Liver (tissue), 9 donors: ENCODE results near the gene FRMD4A. TPM values are rescaled to one million over a fixed set of nuclear protein-coding genes. Genes with fewer than 3 reads are reported as not detected.
"Not testable (repeated sequence)": the region's sequence is repeated elsewhere in the genome, so short reads cannot be mapped to it uniquely, and the experiment has no call there.

Experiments
- DNase-seq: peaks from one replicate; pipeline ENCODE4 v3.0.0-alpha.2; 2017; ENCODE audit warnings: low spot score
- H3K27ac ChIP-seq, 2 donors: one replicate each; pipeline ENCODE4 v1.7.0; 2013; ENCODE audit warnings: inconsistent platforms in 2 of 2, low read length in 2 of 2, control low read depth in 1 of 2, low read depth in 1 of 2, mild to moderate bottlenecking in 1 of 2
- H3K27me3 ChIP-seq, 4 donors: one replicate each; pipeline versions ENCODE4 v1.6.1 to v1.7.0; 2013; ENCODE audit warnings: low read length in 3 of 4, inconsistent platforms in 1 of 4, mild to moderate bottlenecking in 1 of 4, moderate library complexity in 1 of 4; ENCODE audit not compliant: control insufficient read depth in 4 of 4, insufficient read depth in 4 of 4
- H3K36me3 ChIP-seq, 4 donors: one replicate each; pipeline versions ENCODE4 v1.6.1 to v1.7.0; 2013; ENCODE audit warnings: low read length in 3 of 4, mild to moderate bottlenecking in 3 of 4, low read depth in 1 of 4, moderate library complexity in 1 of 4; ENCODE audit not compliant: control insufficient read depth in 4 of 4, insufficient read depth in 3 of 4
- H3K4me1 ChIP-seq, 4 donors: one replicate each; pipeline versions ENCODE4 v1.6.1 to v1.7.0; 2013; ENCODE audit warnings: low read length in 3 of 4, mild to moderate bottlenecking in 3 of 4, moderate library complexity in 1 of 4; ENCODE audit not compliant: control insufficient read depth in 4 of 4, insufficient read depth in 4 of 4
- H3K4me3 ChIP-seq, 3 donors: one replicate each; pipeline versions ENCODE4 v1.6.1 to v1.7.0; 2013; ENCODE audit warnings: low read length in 3 of 3, control low read depth in 1 of 3, low read depth in 1 of 3, mild to moderate bottlenecking in 1 of 3
- H3K9ac ChIP-seq, 2 donors: one replicate each; pipeline ENCODE4 v1.7.0; 2013; ENCODE audit warnings: low read length in 2 of 2, mild to moderate bottlenecking in 2 of 2, moderate library complexity in 2 of 2, control low read depth in 1 of 2, low read depth in 1 of 2
- H3K9me3 ChIP-seq, 4 donors: one replicate each; pipeline versions ENCODE4 v1.6.1 to v1.7.0; 2013; ENCODE audit warnings: low read length in 3 of 4; ENCODE audit not compliant: control insufficient read depth in 4 of 4
- CTCF ChIP-seq: fragments of 150-350 bp; IDR thresholded peaks from 2 replicates; pipeline ENCODE4 v1.5.1; 2017; ENCODE audit warnings: improper control_type of control experiment, low read depth, low read length; ENCODE audit not compliant: missing input control
- EGR1 ChIP-seq, 2 donors: IDR thresholded peaks; 2 replicates each; pipeline ENCODE4 v1.6.1; 2016 to 2018; ENCODE audit warnings: antibody characterized with exemption in 2 of 2, low read depth in 2 of 2
- FOXA1 ChIP-seq: IDR thresholded peaks from 2 replicates; pipeline ENCODE4 v1.6.1; 2016; ENCODE audit warnings: antibody characterized with exemption
- HNF4A ChIP-seq, 2 donors: conservative IDR thresholded peaks; 2 replicates each; pipeline ENCODE4 v1.6.1; 2016; ENCODE audit warnings: antibody characterized with exemption in 2 of 2, mild to moderate bottlenecking in 2 of 2
- HNF4G ChIP-seq: IDR thresholded peaks from 2 replicates; pipeline ENCODE4 v1.6.1; 2016; ENCODE audit warnings: antibody characterized with exemption
- JUND ChIP-seq, 2 donors: IDR thresholded peaks; 2 replicates each; pipeline ENCODE4 v1.6.1; 2016; ENCODE audit warnings: antibody characterized with exemption in 2 of 2
- REST ChIP-seq: IDR thresholded peaks from 2 replicates; pipeline ENCODE4 v1.6.1; 2016; ENCODE audit warnings: antibody characterized with exemption, mild to moderate bottlenecking
- RXRA ChIP-seq, 2 donors: IDR thresholded peaks; 2 replicates each; pipeline ENCODE4 v1.6.1; 2017 to 2018; ENCODE audit warnings: antibody characterized with exemption in 2 of 2, mild to moderate bottlenecking in 1 of 2
- YY1 ChIP-seq: IDR thresholded peaks from 2 replicates; pipeline ENCODE4 v1.6.1; 2016; ENCODE audit warnings: antibody characterized with exemption, mild to moderate bottlenecking
- WGBS: extraction: QIAGEN DNeasy Blood & Tissue Kit; methylation state at CpG from one replicate; pipeline ENCODE4 v1.1.7; 2013; 5-methylcytosine and 5-hydroxymethylcytosine counted together
- polyA plus RNA-seq, 2 donors: library from polyadenylated mRNA; stranded (reverse) in 1 of 2; unstranded in 1 of 2; fragments of 200-250 nt in 1 of 2; fragments of >200 nt in 1 of 2; fragmentation: Nextera tagmentation in 1 of 2; extraction: Ambion mirVana in 1 of 2; gene quantifications; one replicate each; pipeline versions ENCODE4 v1.2.1 to v1.2.3, GENCODE V29; 2013 to 2015
- total RNA-seq, 2 donors: library from RNA; depleted of rRNA; stranded (reverse); fragments of >200 nt; gene quantifications; one replicate each; pipeline ENCODE4 v1.2.3, GENCODE V29; 2014
- donor health status: healthy.
- donor health status: healthy.
- donor health status: healthy.
- donor health status: healthy.
- donor health status: healthy.

The FRMD4A gene
- total and polyA plus RNA-seq, 4 donors, result 8.2 to 34.3 (median 13.1) TPM

GRCh38 chr10:14240253-14241189 is 90.2 kb downstream of the FRMD4A start:
- Histone ChIP-seq H3K27ac (no peak overlapping the region), H3K9ac (no peak overlapping the region), H3K9me3 (no peaks in the 10 kb centered on the region), H3K4me3 (no peak overlapping the region), H3K27me3 (peaks cover 0 to 5% (median under 1%) of the 10 kb centered on the region in 4 donors), H3K36me3 (no peaks in the 10 kb centered on the region), H3K4me1 (no peaks in the 10 kb centered on the region)
- 58% methylated on average over 13 of the region's 13 CpGs for WGBS
- TF ChIP-seq RXRA (IDR thresholded peaks at IDR 0.05) (no peak), JUND (IDR thresholded peaks at IDR 0.05) (no peak), YY1 (no peak)
- DNase-seq, result no peak

DNA sequence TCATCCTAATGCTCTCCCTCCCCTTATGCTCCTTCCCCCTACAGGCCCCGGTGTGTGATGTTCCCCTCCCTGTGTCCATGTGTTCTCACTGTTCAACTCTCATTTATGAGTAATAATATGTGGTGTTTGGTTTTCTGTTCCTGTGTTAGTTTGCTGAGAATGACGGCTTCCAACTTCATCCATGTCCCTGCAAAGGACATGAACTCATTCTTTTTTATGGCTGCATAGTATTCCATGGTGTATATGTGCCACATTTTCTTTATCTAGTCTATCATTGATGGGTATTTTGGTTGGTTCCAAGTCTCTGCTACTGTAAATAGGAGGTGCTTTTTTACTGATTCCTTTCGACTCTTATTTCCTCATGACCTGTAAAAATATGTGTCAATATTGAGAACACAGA is 92.1 kb downstream of the FRMD4A start:
- H3K36me3 ChIP-seq, H3K9me3 ChIP-seq, H3K4me1 ChIP-seq, DNase-seq, H3K4me3 ChIP-seq, H3K27me3 ChIP-seq, H3K27ac ChIP-seq, H3K9ac ChIP-seq: not testable (repeated sequence)
- 86% methylated on average over 3 of the region's 3 CpGs for WGBS

DNA sequence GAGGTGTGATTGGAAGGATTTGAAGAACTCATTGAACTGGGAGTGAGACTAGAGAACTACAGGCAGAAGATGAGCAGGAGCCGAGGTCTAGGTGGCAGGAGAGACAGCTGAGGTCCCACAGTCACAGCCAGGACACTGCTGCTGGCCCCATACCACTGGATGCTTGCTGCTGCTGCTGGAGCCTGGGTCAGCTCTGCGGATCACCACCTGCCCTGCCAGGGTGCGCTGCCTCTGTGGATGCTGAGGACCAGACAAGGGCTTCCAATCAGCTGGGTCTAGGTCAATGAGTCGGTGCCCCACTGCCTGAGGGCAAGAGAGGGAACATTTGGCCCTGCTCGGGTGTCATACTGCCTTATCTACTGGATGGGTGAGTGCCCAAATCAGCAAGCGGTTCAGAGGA is 94.4 kb downstream of the FRMD4A start:
- Histone ChIP-seq H3K9me3 (no peaks in the 10 kb centered on the region), H3K4me1 (no peaks in the 10 kb centered on the region), H3K27me3 (peaks cover 0 to 2% (median 0%) of the 10 kb centered on the region in 4 donors), H3K9ac (no peak overlapping the region), H3K27ac (no peak overlapping the region), H3K36me3 (no peaks in the 10 kb centered on the region), H3K4me3 (no peak overlapping the region)
- no peak for TF ChIP-seq CTCF
- no peak for TF ChIP-seq RXRA (IDR thresholded peaks at IDR 0.05)
- no peak for TF ChIP-seq HNF4A (conservative IDR thresholded peaks at IDR 0.05)
- TF ChIP-seq EGR1 (IDR thresholded peaks at IDR 0.05; ENCODE audit: low read depth in 2 of 2), result no peak
- TF ChIP-seq FOXA1, result no peak
- TF ChIP-seq HNF4G, result no peak
- no peak for TF ChIP-seq REST
- no peak for DNase-seq
- WGBS, result 58% methylated on average over 6 of the region's 6 CpGs
